Stimulated activated naive CD4-positive, alpha-beta T cell (primary cell): ENCODE results near the gene FAM53A.

Experiments
- DNase-seq, 6 experiments: peaks; one replicate each; lab custom pipeline; 2025; lab: John Stamatoyannopoulos, UW

Gene FAM53A

GRCh38 chr4:1683736-1684505, at the start of gene FAM53A:
FAM53A (minus strand) TSS chr4:1684313; CDS start chr4:1668741, 15,572 bp downstream.
- peak; percentile 32 to 91 (median 58) for DNase-seq

GRCh38 chr4:1732911-1733310, 48.8 kb upstream of the FAM53A start:
- no peak for DNase-seq

- DNase-seq, result no peak
These were observed 47.1 kb upstream of the FAM53A start for GRCh38 chr4:1731180-1731579.

GRCh38 chr4:1730532-1731135, 46.5 kb upstream of the FAM53A start:
- no peak for DNase-seq

- DNase-seq, result no peak
These were observed 44.2 kb upstream of the FAM53A start for GRCh38 chr4:1728061-1728980.

- DNase-seq, result no peak
These were observed 43.3 kb upstream of the FAM53A start for GRCh38 chr4:1727117-1728031.

- peak; percentile 61 to 91 (median 86) for DNase-seq
These were observed 42.2 kb upstream of the FAM53A start for GRCh38 chr4:1726146-1726934.

- DNase-seq, result no peak
These were observed 41.4 kb upstream of the FAM53A start for GRCh38 chr4:1725521-1725920.

- peak; percentile 15 to 80 (median 52) for DNase-seq
These were observed 39.2 kb upstream of the FAM53A start for GRCh38 chr4:1723131-1723801.

GRCh38 chr4:1722551-1723118, 38.5 kb upstream of the FAM53A start:
- peak in 1 of 6 experiments; percentile 46 for DNase-seq

- DNase-seq, result no peak
These were observed 37.8 kb upstream of the FAM53A start for GRCh38 chr4:1721666-1722550.

- peak; percentile 94 to 97 (median 96) for DNase-seq
These were observed 37.0 kb upstream of the FAM53A start, which contains the start of the genes TACC3 and TMEM129 for GRCh38 chr4:1721003-1721665. TACC3 (plus strand) TSS chr4:1721521; CDS start chr4:1723422, 1,901 bp downstream. TMEM129 (minus strand) TSS chr4:1721323; CDS start chr4:1720837, 486 bp downstream.

GRCh38 chr4:1720163-1720983, 36.3 kb upstream of the FAM53A start:
- peak in 4 of 6 experiments; percentile 37 to 59 (median 50) for DNase-seq

- DNase-seq, result no peak
These were observed 34.2 kb upstream of the FAM53A start for GRCh38 chr4:1718095-1718850.

- DNase-seq, result no peak
These were observed 33.3 kb upstream of the FAM53A start for GRCh38 chr4:1717129-1718094.
